MCF 10A (cell line): ENCODE data around the gene KCNG4. TPM values are rescaled to one million over a fixed set of nuclear protein-coding genes. Genes with fewer than 3 reads are reported as not detected.

Experiments
- BruUV-seq: library from RNA; stranded (reverse); fragments of 400-500 nt; replicated peaks from 2 replicates; lab custom pipeline; 2021; lab: Mats Ljungman, UMichigan
- CTCF ChIA-PET: fragments of 300-600 bp; sonication (Branson Sonifier 250); formaldehyde crosslinking; extraction: SDS; loops from one replicate; lab custom pipeline; 2021; ENCODE audit warnings: antibody characterized with exemption, inconsistent platforms; lab: Yijun Ruan, JAX
- POLR2A ChIA-PET: fragments of 300-600, 350-650 bp; sonication (Branson Sonifier 250); formaldehyde crosslinking; extraction: SDS; loops from one replicate; lab custom pipeline; 2020; ENCODE audit warnings: antibody characterized with exemption, inconsistent platforms; lab: Yijun Ruan, JAX
- DNase-seq: peaks from one replicate; pipeline ENCODE4 v3.0.0-alpha.2; 2018; ENCODE audit not compliant: unreplicated experiment
- H3K27ac Mint-ChIP-seq: one replicate; pipeline ENCODE4 v1.8.0; 2022; ENCODE audit warnings: mild to moderate bottlenecking, low read depth, mixed read lengths; ENCODE audit not compliant: unreplicated experiment
- H3K27me3 Mint-ChIP-seq: one replicate; pipeline ENCODE4 v1.8.0; 2022; ENCODE audit warnings: mixed read lengths; ENCODE audit not compliant: insufficient read depth, unreplicated experiment
- H3K36me3 Mint-ChIP-seq: one replicate; pipeline ENCODE4 v1.8.0; 2022; ENCODE audit warnings: mild to moderate bottlenecking, moderate library complexity, mixed read lengths; ENCODE audit not compliant: insufficient read depth, unreplicated experiment
- H3K4me1 Mint-ChIP-seq: one replicate; pipeline ENCODE4 v1.8.0; 2022; ENCODE audit warnings: mixed read lengths; ENCODE audit not compliant: insufficient read depth, unreplicated experiment
- H3K4me3 Mint-ChIP-seq: one replicate; pipeline ENCODE4 v1.8.0; 2022; ENCODE audit warnings: mild to moderate bottlenecking, moderate library complexity, mixed read lengths; ENCODE audit not compliant: unreplicated experiment
- H3K9me3 Mint-ChIP-seq: one replicate; pipeline ENCODE4 v1.8.0; 2022; ENCODE audit warnings: mixed read lengths; ENCODE audit not compliant: unreplicated experiment
- CTCF ChIP-seq: fragments of 200-600 bp; IDR thresholded peaks from one replicate; pipeline ENCODE4 v1.8.0; 2022; ENCODE audit warnings: antibody characterized with exemption, mild to moderate bottlenecking; ENCODE audit not compliant: unreplicated experiment
- intact Hi-C: fragments of 100-400 bp; cut with micrococcal nuclease; formaldehyde crosslinking; loops from 2 replicates; pipeline ENCODE4 v1.14.1; 2022
- total RNA-seq: library from RNA; stranded (reverse); gene quantifications from 2 replicates; pipeline ENCODE4 v1.2.3, GENCODE V29; 2022

KCNG4 gene
- total RNA-seq, 1 experiment from 2014 or later: not detected

GRCh38 chr16:84279881-84280280 lies 40.1 kb upstream of the KCNG4 start:
- peaks cover 5% of the 10 kb centered on the region for H3K36me3 Mint-ChIP-seq
- DNase-seq: no peak
- no peak for TF ChIP-seq CTCF
- no TSS peak for BruUV-seq
- CTCF ChIA-PET: interaction anchor here (0.7 to 1.2 kb wide), 5 partner anchors 204 to 673 kb away, joined by 3 to 5 read pairs (median 3); no protein-coding TSS in a partner anchor
- H3K27me3 Mint-ChIP-seq: peaks cover 25% of the 10 kb centered on the region
- no peak overlapping the region for H3K27ac Mint-ChIP-seq
- POLR2A ChIA-PET: no interaction called here
- intact Hi-C loops: loop anchor here (5.0 kb wide), 1 partner anchor 342 kb away; no protein-coding TSS in a partner anchor
- H3K4me3 Mint-ChIP-seq: no peak overlapping the region
- no peaks in the 10 kb centered on the region for H3K9me3 Mint-ChIP-seq
- H3K4me1 Mint-ChIP-seq: no peaks in the 10 kb centered on the region

- POLR2A ChIA-PET: no interaction called here
- intact Hi-C loops: loop anchor here (5.0 kb wide), 1 partner anchor 343 kb away; no protein-coding TSS in a partner anchor
- Mint-ChIP-seq H3K4me3 (no peak overlapping the region), H3K36me3 (peaks cover 5% of the 10 kb centered on the region), H3K4me1 (no peaks in the 10 kb centered on the region), H3K27ac (no peak overlapping the region), H3K27me3 (peaks cover 25% of the 10 kb centered on the region), H3K9me3 (no peaks in the 10 kb centered on the region)
- BruUV-seq: no TSS peak
- TF ChIP-seq CTCF: no peak
- no peak for DNase-seq
- CTCF ChIA-PET: interaction anchor here (0.6 to 3.5 kb wide), 5 partner anchors 79 to 310 kb away, joined by 3 to 28 read pairs (median 3); partner anchors contain the start of gene MEAK7
Observed at GRCh38 chr16:84278968-84279367, 39.2 kb upstream of the KCNG4 start.

GRCh38 chr16:84278333-84278732 lies 38.5 kb upstream of the KCNG4 start:
- Mint-ChIP-seq H3K27ac (no peak overlapping the region), H3K27me3 (peaks cover 18% of the 10 kb centered on the region), H3K4me3 (no peak overlapping the region), H3K9me3 (no peaks in the 10 kb centered on the region), H3K36me3 (peaks cover 5% of the 10 kb centered on the region), H3K4me1 (no peaks in the 10 kb centered on the region)
- intact Hi-C loops: loop anchor here (5.0 kb wide), 1 partner anchor 344 kb away; no protein-coding TSS in a partner anchor
- no peak for DNase-seq
- no peak for TF ChIP-seq CTCF
- ChIA-PET POLR2A (interaction anchor here (0.7 kb wide), 1 partner anchor 173 kb away, joined by 3 read pairs; no protein-coding TSS in a partner anchor), CTCF (interaction anchor here (0.6 to 4.4 kb wide), 12 partner anchors 9 to 525 kb away, joined by 3 to 43 read pairs (median 4); partner anchors contain the start of gene MEAK7)
- BruUV-seq: no TSS peak

GRCh38 chr16:84277244-84277823 lies 37.5 kb upstream of the KCNG4 start:
- ChIA-PET CTCF (interaction anchor here (0.5 to 4.4 kb wide), 28 partner anchors 10 to 345 kb away, joined by 3 to 43 read pairs (median 3); partner anchors contain the start of gene MEAK7), POLR2A (interaction anchor here (0.6 to 0.7 kb wide), 2 partner anchors 120 to 174 kb away, joined by 3 read pairs; no protein-coding TSS in a partner anchor)
- TF ChIP-seq CTCF: peak; percentile 80
- BruUV-seq: no TSS peak
- peak; percentile 63 for DNase-seq
- intact Hi-C loops: loop anchor here (1.0 to 5.0 kb wide), 4 partner anchors 31 to 345 kb away; no protein-coding TSS in a partner anchor
- Mint-ChIP-seq H3K27me3 (peaks cover 11% of the 10 kb centered on the region), H3K9me3 (no peaks in the 10 kb centered on the region), H3K36me3 (no peaks in the 10 kb centered on the region), H3K4me1 (no peaks in the 10 kb centered on the region), H3K4me3 (no peak overlapping the region), H3K27ac (no peak overlapping the region)
